MCF 10A (cell line): ENCODE measurements around the gene TNRC18. TPM values are rescaled to one million over a fixed set of nuclear protein-coding genes. Genes with fewer than 3 reads are reported as not detected.

Experiments
- BruUV-seq: library from RNA; stranded (reverse); fragments of 400-500 nt; replicated peaks from 2 replicates; lab custom pipeline; 2021; lab: Mats Ljungman, UMichigan
- CTCF ChIA-PET: fragments of 300-600 bp; sonication (Branson Sonifier 250); formaldehyde crosslinking; extraction: SDS; loops from one replicate; lab custom pipeline; 2021; ENCODE audit warnings: antibody characterized with exemption, inconsistent platforms; lab: Yijun Ruan, JAX
- POLR2A ChIA-PET: fragments of 300-600, 350-650 bp; sonication (Branson Sonifier 250); formaldehyde crosslinking; extraction: SDS; loops from one replicate; lab custom pipeline; 2020; ENCODE audit warnings: antibody characterized with exemption, inconsistent platforms; lab: Yijun Ruan, JAX
- DNase-seq: peaks from one replicate; pipeline ENCODE4 v3.0.0-alpha.2; 2018; ENCODE audit not compliant: unreplicated experiment
- H3K27ac Mint-ChIP-seq: one replicate; pipeline ENCODE4 v1.8.0; 2022; ENCODE audit warnings: mild to moderate bottlenecking, low read depth, mixed read lengths; ENCODE audit not compliant: unreplicated experiment
- H3K27me3 Mint-ChIP-seq: one replicate; pipeline ENCODE4 v1.8.0; 2022; ENCODE audit warnings: mixed read lengths; ENCODE audit not compliant: insufficient read depth, unreplicated experiment
- H3K36me3 Mint-ChIP-seq: one replicate; pipeline ENCODE4 v1.8.0; 2022; ENCODE audit warnings: mild to moderate bottlenecking, moderate library complexity, mixed read lengths; ENCODE audit not compliant: insufficient read depth, unreplicated experiment
- H3K4me1 Mint-ChIP-seq: one replicate; pipeline ENCODE4 v1.8.0; 2022; ENCODE audit warnings: mixed read lengths; ENCODE audit not compliant: insufficient read depth, unreplicated experiment
- H3K4me3 Mint-ChIP-seq: one replicate; pipeline ENCODE4 v1.8.0; 2022; ENCODE audit warnings: mild to moderate bottlenecking, moderate library complexity, mixed read lengths; ENCODE audit not compliant: unreplicated experiment
- H3K9me3 Mint-ChIP-seq: one replicate; pipeline ENCODE4 v1.8.0; 2022; ENCODE audit warnings: mixed read lengths; ENCODE audit not compliant: unreplicated experiment
- CTCF ChIP-seq: fragments of 200-600 bp; IDR thresholded peaks from one replicate; pipeline ENCODE4 v1.8.0; 2022; ENCODE audit warnings: antibody characterized with exemption, mild to moderate bottlenecking; ENCODE audit not compliant: unreplicated experiment
- intact Hi-C: fragments of 100-400 bp; cut with micrococcal nuclease; formaldehyde crosslinking; loops from 2 replicates; pipeline ENCODE4 v1.14.1; 2022
- total RNA-seq: library from RNA; stranded (reverse); gene quantifications from 2 replicates; pipeline ENCODE4 v1.2.3, GENCODE V29; 2022

Gene TNRC18
- total RNA-seq, 1 experiment from 2014 or later = 132 TPM

GRCh38 chr7:5375925-5376324 is 47.7 kb downstream of the TNRC18 start:
- ChIA-PET CTCF (interaction anchor here (0.6 kb wide), 1 partner anchor 63 kb away, joined by 4 read pairs; no protein-coding TSS in a partner anchor), POLR2A (interaction anchor here (0.5 kb wide), 1 partner anchor 355 kb away, joined by 3 read pairs; no protein-coding TSS in a partner anchor)
- Mint-ChIP-seq H3K4me1 (no peaks in the 10 kb centered on the region), H3K36me3 (peaks cover 53% of the 10 kb centered on the region), H3K9me3 (no peaks in the 10 kb centered on the region), H3K4me3 (no peak overlapping the region), H3K27ac (no peak overlapping the region), H3K27me3 (no peaks in the 10 kb centered on the region)
- no peak for TF ChIP-seq CTCF
- intact Hi-C loops = no loop called here
- no peak for DNase-seq
- BruUV-seq = no TSS peak

GRCh38 chr7:5374464-5374863 is 49.2 kb downstream of the TNRC18 start:
- POLR2A ChIA-PET = no interaction called here
- no peak overlapping the region for H3K27ac Mint-ChIP-seq
- TF ChIP-seq CTCF = no peak
- peaks cover 65% of the 10 kb centered on the region for H3K36me3 Mint-ChIP-seq
- H3K4me3 Mint-ChIP-seq = no peak overlapping the region
- peaks cover under 1% of the 10 kb centered on the region for H3K4me1 Mint-ChIP-seq
- no peaks in the 10 kb centered on the region for H3K9me3 Mint-ChIP-seq
- no peak for DNase-seq
- CTCF ChIA-PET = no interaction called here
- H3K27me3 Mint-ChIP-seq = no peaks in the 10 kb centered on the region
- BruUV-seq = no TSS peak
- intact Hi-C loops = no loop called here

- no TSS peak for BruUV-seq
- intact Hi-C loops = no loop called here
- H3K36me3 Mint-ChIP-seq = peaks cover 73% of the 10 kb centered on the region
- peaks cover 5% of the 10 kb centered on the region for H3K4me1 Mint-ChIP-seq
- no peaks in the 10 kb centered on the region for H3K27me3 Mint-ChIP-seq
- POLR2A ChIA-PET = no interaction called here
- no peak for DNase-seq
- CTCF ChIA-PET = interaction anchor here (0.6 kb wide), 1 partner anchor 107 kb away, joined by 3 read pairs; no protein-coding TSS in a partner anchor
- no peak overlapping the region for H3K4me3 Mint-ChIP-seq
- no peak for TF ChIP-seq CTCF
- no peaks in the 10 kb centered on the region for H3K9me3 Mint-ChIP-seq
- no peak overlapping the region for H3K27ac Mint-ChIP-seq
Observed at GRCh38 chr7:5373300-5373699, 50.3 kb downstream of the TNRC18 start.

- peaks cover 5% of the 10 kb centered on the region for H3K4me1 Mint-ChIP-seq
- H3K27me3 Mint-ChIP-seq = no peaks in the 10 kb centered on the region
- BruUV-seq = TSS peak; percentile 49
- no peak for DNase-seq
- TF ChIP-seq CTCF = no peak
- H3K9me3 Mint-ChIP-seq = no peaks in the 10 kb centered on the region
- POLR2A ChIA-PET = interaction anchor here (0.7 to 0.8 kb wide), 2 partner anchors 26 to 90 kb away, joined by 3 to 4 read pairs; no protein-coding TSS in a partner anchor
- H3K27ac Mint-ChIP-seq = no peak overlapping the region
- H3K4me3 Mint-ChIP-seq = no peak overlapping the region
- CTCF ChIA-PET = interaction anchor here (0.6 kb wide), 1 partner anchor 18 kb away, joined by 3 read pairs; no protein-coding TSS in a partner anchor
- peaks cover 89% of the 10 kb centered on the region for H3K36me3 Mint-ChIP-seq
- intact Hi-C loops = no loop called here
Observed at GRCh38 chr7:5370454-5371353, 52.9 kb downstream of the TNRC18 start.
